HK-2 (cell line): ENCODE measurements around the gene PTPRN2.
"Not testable (repeated sequence)": the region's sequence is repeated elsewhere in the genome, so short reads cannot be mapped to it uniquely, and the experiment has no call there.

Source experiments
- DNase-seq: peaks from one replicate; pipeline ENCODE4 v3.0.0-alpha.2; 2018; ENCODE audit not compliant: unreplicated experiment

The PTPRN2 gene

GRCh38 chr7:157753713-157754415 lies 833.8 kb downstream of the PTPRN2 start:
- no peak for DNase-seq

- no peak for DNase-seq
Measured at GRCh38 chr7:157752832-157753291, 834.8 kb downstream of the PTPRN2 start.

- DNase-seq = no peak
Measured at GRCh38 chr7:157751951-157752673, 835.5 kb downstream of the PTPRN2 start.

- DNase-seq = no peak
Measured at GRCh38 chr7:157751406-157751805, 836.2 kb downstream of the PTPRN2 start.

GRCh38 chr7:157750291-157750690 lies 837.3 kb downstream of the PTPRN2 start:
- DNase-seq = no peak

GRCh38 chr7:157745721-157746709 lies 841.6 kb downstream of the PTPRN2 start:
- DNase-seq = no peak

- DNase-seq = no peak
Measured at GRCh38 chr7:157744786-157745601, 842.6 kb downstream of the PTPRN2 start.

GRCh38 chr7:157743781-157744525 lies 843.7 kb downstream of the PTPRN2 start:
- no peak for DNase-seq

- DNase-seq = no peak
Measured at GRCh38 chr7:157740251-157740798, 847.3 kb downstream of the PTPRN2 start.

GRCh38 chr7:157739650-157740049 lies 848.0 kb downstream of the PTPRN2 start:
- no peak for DNase-seq

GRCh38 chr7:157739031-157739430 lies 848.6 kb downstream of the PTPRN2 start:
- DNase-seq = no peak

GRCh38 chr7:157738066-157738460 lies 849.6 kb downstream of the PTPRN2 start:
- no peak for DNase-seq

GRCh38 chr7:157737151-157738065 lies 850.2 kb downstream of the PTPRN2 start:
- DNase-seq = no peak

- no peak for DNase-seq
Measured at GRCh38 chr7:157736341-157736740, 851.3 kb downstream of the PTPRN2 start.

- DNase-seq = no peak
Measured at GRCh38 chr7:157735826-157736225, 851.8 kb downstream of the PTPRN2 start.

GRCh38 chr7:157734676-157735640 lies 852.7 kb downstream of the PTPRN2 start:
- no peak for DNase-seq

GRCh38 chr7:157733760-157734395 lies 853.7 kb downstream of the PTPRN2 start:
- DNase-seq = not testable (repeated sequence)
